Suprapubic skin (tissue), 4 donors: ENCODE data around the gene RAB27A. TPM values are rescaled to one million over a fixed set of nuclear protein-coding genes. Genes with fewer than 3 reads are reported as not detected.

Experiments
- DNase-seq, 2 donors: peaks; one replicate each; pipeline ENCODE4 v3.0.0-alpha.2; 2019; ENCODE audit warnings: low spot score in 2 of 2
- H3K27ac ChIP-seq: fragments of 200-600 bp; sonication (generic); one replicate; pipeline ENCODE4 v1.5.1; 2019
- H3K27me3 ChIP-seq: fragments of 200-600 bp; sonication (generic); one replicate; pipeline ENCODE4 v1.5.1; 2019
- H3K36me3 ChIP-seq: fragments of 200-600 bp; sonication (generic); one replicate; pipeline ENCODE4 v1.5.1; 2019
- H3K4me1 ChIP-seq: fragments of 200-600 bp; sonication (generic); one replicate; pipeline ENCODE4 v1.5.1; 2019
- H3K4me3 ChIP-seq: fragments of 200-600 bp; sonication (generic); one replicate; pipeline ENCODE4 v1.5.1; 2019; ENCODE audit warnings: mild to moderate bottlenecking
- H3K9me3 ChIP-seq: fragments of 200-600 bp; sonication (generic); one replicate; pipeline ENCODE4 v1.5.1; 2019
- EP300 ChIP-seq: sonication (generic); formaldehyde crosslinking; IDR thresholded peaks from one replicate; pipeline ENCODE4 v1.6.1; 2017; ENCODE audit warnings: antibody characterized with exemption
- POLR2A ChIP-seq, 2 donors: fragments of 450-650 bp; IDR thresholded peaks; one replicate each; pipeline ENCODE4 v1.6.1; 2017; ENCODE audit warnings: antibody characterized with exemption in 2 of 2, mild to moderate bottlenecking in 2 of 2, moderate library complexity in 2 of 2
- POLR2AphosphoS5 ChIP-seq, 3 donors: sonication (generic); formaldehyde crosslinking; IDR thresholded peaks; one replicate each; pipeline ENCODE4 v1.6.1; 2017; ENCODE audit warnings: antibody characterized with exemption in 3 of 3
- WGBS: methylation state at CpG from one replicate; pipeline ENCODE4 v1.1.5; 2018; 5-methylcytosine and 5-hydroxymethylcytosine counted together
- total RNA-seq, 4 donors: library from RNA; depleted of rRNA; stranded (reverse); fragments of >200 nt; gene quantifications; one replicate each; pipeline ENCODE4 v1.1.0, GENCODE V29; 2016
- TF ChIP-seq, protein P1 (sequence below), 2 donors: fragments of 200-600 bp in 1 of 2; fragments of 450-650 bp in 1 of 2; sonication (generic) in 1 of 2; IDR thresholded peaks; one replicate each; pipeline ENCODE4 v1.5.1; 2016 to 2019; ENCODE audit warnings: antibody characterized with exemption in 2 of 2, mild to moderate bottlenecking in 1 of 2, moderate library complexity in 1 of 2

The RAB27A gene
- total RNA-seq, 4 donors from 2014 or later = 7.8 to 16.1 (median 9.2) TPM

DNA sequence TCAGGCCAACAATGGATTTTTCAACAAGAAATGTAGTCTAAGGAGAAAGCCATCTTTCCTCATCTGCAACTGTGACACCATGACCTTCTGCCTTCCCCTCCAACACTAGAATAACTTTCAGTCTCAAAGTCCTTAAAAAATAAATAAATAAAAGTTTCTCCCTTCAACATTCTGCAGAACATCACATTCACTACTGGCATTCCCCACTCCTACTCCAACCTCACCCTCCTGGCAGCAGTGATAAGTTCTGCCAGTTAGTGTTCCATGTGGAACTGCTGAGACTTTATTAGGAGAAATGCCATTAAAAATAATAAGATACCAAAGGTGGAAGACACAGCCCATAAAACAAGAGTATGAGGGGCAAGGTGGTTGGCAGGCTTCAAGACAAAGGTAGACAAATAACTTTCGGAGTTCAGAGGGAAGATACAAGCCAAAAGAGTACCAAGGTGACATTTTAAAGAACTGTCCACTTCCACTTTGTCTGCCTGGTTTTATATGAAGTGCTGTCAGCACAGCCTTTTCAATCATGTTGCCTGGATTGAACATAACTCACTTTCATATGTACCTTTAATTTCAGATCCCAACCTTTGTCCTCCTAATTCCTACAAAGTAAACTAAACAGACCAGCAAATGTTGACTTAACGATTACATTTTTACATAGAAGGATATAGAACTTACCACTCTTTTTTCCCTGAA lies 55.4 kb downstream of the RAB27A start:
- 97% methylated on average over 2 of the region's 2 CpGs for WGBS
- no peaks in the 10 kb centered on the region for H3K27me3 ChIP-seq
- H3K9me3 ChIP-seq = no peaks in the 10 kb centered on the region
- no peaks in the 10 kb centered on the region for H3K36me3 ChIP-seq
- H3K4me1 ChIP-seq = no peaks in the 10 kb centered on the region
- no peak for DNase-seq
- H3K4me3 ChIP-seq = no peak overlapping the region
- H3K27ac ChIP-seq = no peak overlapping the region
- TF ChIP-seq POLR2AphosphoS5 (IDR thresholded peaks at IDR 0.05) (no peak), EP300 (no peak)
- TF ChIP-seq, protein P1, sequence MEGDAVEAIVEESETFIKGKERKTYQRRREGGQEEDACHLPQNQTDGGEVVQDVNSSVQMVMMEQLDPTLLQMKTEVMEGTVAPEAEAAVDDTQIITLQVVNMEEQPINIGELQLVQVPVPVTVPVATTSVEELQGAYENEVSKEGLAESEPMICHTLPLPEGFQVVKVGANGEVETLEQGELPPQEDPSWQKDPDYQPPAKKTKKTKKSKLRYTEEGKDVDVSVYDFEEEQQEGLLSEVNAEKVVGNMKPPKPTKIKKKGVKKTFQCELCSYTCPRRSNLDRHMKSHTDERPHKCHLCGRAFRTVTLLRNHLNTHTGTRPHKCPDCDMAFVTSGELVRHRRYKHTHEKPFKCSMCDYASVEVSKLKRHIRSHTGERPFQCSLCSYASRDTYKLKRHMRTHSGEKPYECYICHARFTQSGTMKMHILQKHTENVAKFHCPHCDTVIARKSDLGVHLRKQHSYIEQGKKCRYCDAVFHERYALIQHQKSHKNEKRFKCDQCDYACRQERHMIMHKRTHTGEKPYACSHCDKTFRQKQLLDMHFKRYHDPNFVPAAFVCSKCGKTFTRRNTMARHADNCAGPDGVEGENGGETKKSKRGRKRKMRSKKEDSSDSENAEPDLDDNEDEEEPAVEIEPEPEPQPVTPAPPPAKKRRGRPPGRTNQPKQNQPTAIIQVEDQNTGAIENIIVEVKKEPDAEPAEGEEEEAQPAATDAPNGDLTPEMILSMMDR (IDR thresholded peaks at IDR 0.05) = no peak

DNA sequence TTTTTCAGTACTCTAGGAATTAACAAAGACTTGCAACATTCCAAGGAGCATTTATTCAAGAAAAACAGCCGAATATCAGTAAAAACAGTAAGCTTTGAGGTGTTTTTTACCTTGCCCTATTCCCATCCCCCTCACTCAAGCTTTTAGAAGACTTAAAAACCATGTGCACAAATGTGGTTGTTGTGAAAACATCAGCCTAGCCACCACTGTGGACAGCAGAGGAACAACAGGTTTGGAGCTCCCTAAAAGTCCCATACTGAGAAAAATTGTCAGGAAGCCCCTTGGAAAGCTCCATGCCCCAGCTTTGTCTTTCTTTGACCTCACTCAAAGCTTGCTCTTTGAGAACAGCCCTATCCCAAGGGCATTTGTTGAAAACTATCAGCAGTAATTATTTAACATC lies 58.2 kb downstream of the RAB27A start:
- TF ChIP-seq POLR2AphosphoS5 (IDR thresholded peaks at IDR 0.05) (no peak), EP300 (no peak), POLR2A (IDR thresholded peaks at IDR 0.05) (no peak)
- TF ChIP-seq, protein P1 (IDR thresholded peaks at IDR 0.05) = no peak
- Histone ChIP-seq H3K9me3 (no peaks in the 10 kb centered on the region), H3K27ac (no peak overlapping the region), H3K4me3 (no peak overlapping the region), H3K36me3 (no peaks in the 10 kb centered on the region), H3K27me3 (no peaks in the 10 kb centered on the region), H3K4me1 (no peaks in the 10 kb centered on the region)
- DNase-seq = no peak
- 97% methylated on average over 1 of the region's 1 CpG for WGBS

DNA sequence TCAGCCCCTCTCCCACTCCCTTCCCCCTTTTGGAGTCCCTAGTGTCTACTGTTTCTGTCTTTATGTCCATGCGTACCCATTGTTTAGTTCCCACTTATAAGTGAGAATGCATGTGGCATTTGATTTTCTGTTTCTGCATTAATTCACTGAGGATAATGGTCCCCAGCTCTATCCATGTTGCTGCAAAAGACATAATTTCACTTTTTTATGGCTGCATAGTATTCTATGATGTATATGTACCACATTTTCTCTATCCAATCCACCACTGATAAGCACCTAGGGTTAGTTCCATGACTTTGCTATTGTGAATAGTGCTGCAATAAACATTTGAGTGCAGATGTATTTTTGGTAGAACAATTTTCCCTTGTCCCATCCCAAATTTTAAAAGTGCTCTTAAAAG lies 58.7 kb downstream of the RAB27A start:
- DNase-seq = no peak
- H3K4me1 ChIP-seq = no peaks in the 10 kb centered on the region
- no peak overlapping the region for H3K27ac ChIP-seq
- no peaks in the 10 kb centered on the region for H3K27me3 ChIP-seq
- WGBS = 97% methylated on average over 1 of the region's 1 CpG
- H3K36me3 ChIP-seq = no peaks in the 10 kb centered on the region
- H3K9me3 ChIP-seq = no peaks in the 10 kb centered on the region
- H3K4me3 ChIP-seq = no peak overlapping the region
- TF ChIP-seq EP300 (no peak), POLR2A (IDR thresholded peaks at IDR 0.05) (no peak), POLR2AphosphoS5 (IDR thresholded peaks at IDR 0.05) (no peak)
- TF ChIP-seq, protein P1 (IDR thresholded peaks at IDR 0.05) = no peak

DNA sequence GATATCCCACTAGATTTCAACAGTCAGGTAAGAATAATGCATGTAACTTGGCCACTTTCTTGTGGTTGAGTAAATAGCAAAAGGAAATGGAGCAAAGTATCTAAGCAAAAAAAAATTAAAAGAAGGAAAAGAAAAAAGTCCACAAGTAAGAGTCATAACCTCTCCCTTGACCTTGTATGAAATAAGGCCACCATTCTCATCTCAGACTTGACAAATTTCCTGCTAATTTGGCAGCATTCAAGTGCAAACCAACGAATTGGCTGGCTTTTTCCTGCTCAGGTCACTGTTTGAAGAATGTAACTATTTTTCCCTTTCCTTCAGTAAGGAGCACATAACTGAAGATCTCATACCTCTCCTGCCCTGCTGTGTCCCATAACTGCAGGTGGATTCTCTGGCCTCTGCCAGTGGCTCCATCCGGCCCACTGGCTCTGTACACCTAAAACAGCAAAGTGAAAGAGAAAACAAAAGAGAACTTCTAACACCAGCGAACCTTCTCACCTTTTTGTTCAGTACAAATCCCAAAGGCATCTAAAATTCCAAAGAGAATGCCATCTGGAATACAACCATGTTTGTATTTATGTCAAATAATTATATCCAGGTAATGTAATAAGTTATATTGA lies 59.5 kb downstream of the RAB27A start:
- Histone ChIP-seq H3K9me3 (no peaks in the 10 kb centered on the region), H3K4me3 (no peak overlapping the region), H3K36me3 (peaks cover under 1% of the 10 kb centered on the region), H3K27me3 (no peaks in the 10 kb centered on the region), H3K27ac (no peak overlapping the region), H3K4me1 (no peaks in the 10 kb centered on the region)
- TF ChIP-seq, protein P1 (IDR thresholded peaks at IDR 0.05) = no peak
- TF ChIP-seq POLR2AphosphoS5 (IDR thresholded peaks at IDR 0.05) = no peak
- no peak for TF ChIP-seq POLR2A (IDR thresholded peaks at IDR 0.05)
- TF ChIP-seq EP300 = no peak
- 74% methylated on average over 3 of the region's 3 CpGs for WGBS
- no peak for DNase-seq

DNA sequence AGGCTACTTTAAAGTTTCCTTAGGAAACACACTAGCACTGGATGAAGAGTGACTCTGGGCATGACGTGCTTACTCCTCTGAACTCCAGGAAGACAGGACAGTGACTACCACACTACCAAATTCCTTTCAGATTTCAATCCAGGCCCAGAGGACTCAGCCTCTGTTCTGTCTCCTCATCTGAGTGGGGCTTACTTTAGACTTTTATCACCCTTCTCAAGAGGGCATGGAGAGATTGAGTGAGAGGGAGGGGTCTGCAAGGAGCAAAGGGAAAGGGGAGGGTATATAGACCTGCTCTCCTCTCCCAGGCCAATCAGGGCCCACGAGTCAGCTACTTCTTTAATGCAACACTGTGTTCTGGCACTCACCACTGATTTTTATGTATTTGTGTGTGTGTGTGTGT lies 63.5 kb downstream of the RAB27A start:
- Histone ChIP-seq H3K4me3 (no peak overlapping the region), H3K9me3 (no peaks in the 10 kb centered on the region), H3K4me1 (peaks cover 6% of the 10 kb centered on the region), H3K27ac (no peak overlapping the region), H3K27me3 (no peaks in the 10 kb centered on the region), H3K36me3 (peaks cover 5% of the 10 kb centered on the region)
- no peak for DNase-seq
- no peak for TF ChIP-seq POLR2AphosphoS5 (IDR thresholded peaks at IDR 0.05)
- TF ChIP-seq, protein P1 (IDR thresholded peaks at IDR 0.05) = no peak
- no peak for TF ChIP-seq EP300
- no peak for TF ChIP-seq POLR2A (IDR thresholded peaks at IDR 0.05)
- WGBS = 78% methylated on average over 2 of the region's 2 CpGs
